Activated CD4-positive, CD25-positive, alpha-beta regulatory T cell treated with anti-CD3 and anti-CD28 coated beads, Interleukin-2, amount 50 U/mL, for 24 hours (primary cell): ENCODE measurements around the gene MGMT.
A peak's percentile ranks its signal among the peaks of the same experiment; 100 is the strongest.

Source experiments
- ATAC-seq, 2 donors: fragments of 150-1000 bp; cut with Tn5 transposase; one replicate each; pipeline ENCODE4 v1.10.0; 2021; ENCODE audit warnings: mild to moderate bottlenecking in 1 of 2, moderate library complexity in 1 of 2

MGMT gene

GRCh38 chr10:129594811-129595210 lies 127.8 kb downstream of the MGMT start:
- no peak for ATAC-seq

- ATAC-seq: no peak
Observed at GRCh38 chr10:129598413-129598812, 131.4 kb downstream of the MGMT start.

GRCh38 chr10:129599160-129599559 lies 132.1 kb downstream of the MGMT start:
- no peak for ATAC-seq

- peak in 1 of 2 donors; percentile 13 for ATAC-seq
Observed at GRCh38 chr10:129601737-129602136, 134.7 kb downstream of the MGMT start.

- ATAC-seq: no peak
Observed at GRCh38 chr10:129602938-129603535, 136.0 kb downstream of the MGMT start.

GRCh38 chr10:129604333-129605032 lies 137.4 kb downstream of the MGMT start:
- no peak for ATAC-seq

GRCh38 chr10:129605266-129605985 lies 138.4 kb downstream of the MGMT start:
- ATAC-seq: no peak

GRCh38 chr10:129605986-129606518 lies 139.0 kb downstream of the MGMT start:
- no peak for ATAC-seq

- ATAC-seq: no peak
Observed at GRCh38 chr10:129607607-129608109, 140.6 kb downstream of the MGMT start.

GRCh38 chr10:129608653-129609052 lies 141.6 kb downstream of the MGMT start:
- no peak for ATAC-seq

GRCh38 chr10:129609551-129609950 lies 142.5 kb downstream of the MGMT start:
- ATAC-seq: no peak

GRCh38 chr10:129612481-129613109 lies 145.6 kb downstream of the MGMT start:
- no peak for ATAC-seq

GRCh38 chr10:129613377-129613980 lies 146.4 kb downstream of the MGMT start:
- ATAC-seq: no peak

GRCh38 chr10:129614341-129614740 lies 147.3 kb downstream of the MGMT start:
- no peak for ATAC-seq

GRCh38 chr10:129615381-129615780 lies 148.3 kb downstream of the MGMT start:
- ATAC-seq: no peak

GRCh38 chr10:129615921-129616525 lies 149.0 kb downstream of the MGMT start:
- no peak for ATAC-seq

GRCh38 chr10:129617768-129618167 lies 150.7 kb downstream of the MGMT start:
- no peak for ATAC-seq

GRCh38 chr10:129621062-129621461 lies 154.0 kb downstream of the MGMT start:
- ATAC-seq: no peak

GRCh38 chr10:129621693-129622092 lies 154.7 kb downstream of the MGMT start:
- peak in 1 of 2 donors; percentile 38 for ATAC-seq

GRCh38 chr10:129622291-129622690 lies 155.2 kb downstream of the MGMT start:
- ATAC-seq: no peak

- no peak for ATAC-seq
Observed at GRCh38 chr10:129622736-129623135, 155.7 kb downstream of the MGMT start.

- ATAC-seq: no peak
Observed at GRCh38 chr10:129624526-129624925, 157.5 kb downstream of the MGMT start.
